SK-N-SH (cell line): ENCODE results near the gene ATP5F1D.

Source experiments
- EP300 ChIP-seq, 2 experiments: IDR thresholded peaks; 2 replicates each; pipeline versions ENCODE4 v1.4.0 to v1.6.1; 2012; ENCODE audit warnings: borderline replicate concordance in 1 of 2, low read depth in 1 of 2, low read length in 1 of 2
- NRF1 ChIP-seq: IDR thresholded peaks from 2 replicates; pipeline ENCODE4 v1.6.1; 2012; ENCODE audit warnings: low read depth, mild to moderate bottlenecking, low read length
- POLR2AphosphoS5 ChIP-seq: IDR thresholded peaks from 2 replicates; pipeline ENCODE4 v1.6.1; 2012; ENCODE audit warnings: low read depth, low read length
- TF ChIP-seq, protein P1 (sequence below): fragments of 200-600 bp; sonication (generic); IDR thresholded peaks from 2 replicates; pipeline ENCODE4 v1.6.1; 2017; ENCODE audit warnings: antibody characterized with exemption, mild to moderate bottlenecking, moderate library complexity

DNA sequence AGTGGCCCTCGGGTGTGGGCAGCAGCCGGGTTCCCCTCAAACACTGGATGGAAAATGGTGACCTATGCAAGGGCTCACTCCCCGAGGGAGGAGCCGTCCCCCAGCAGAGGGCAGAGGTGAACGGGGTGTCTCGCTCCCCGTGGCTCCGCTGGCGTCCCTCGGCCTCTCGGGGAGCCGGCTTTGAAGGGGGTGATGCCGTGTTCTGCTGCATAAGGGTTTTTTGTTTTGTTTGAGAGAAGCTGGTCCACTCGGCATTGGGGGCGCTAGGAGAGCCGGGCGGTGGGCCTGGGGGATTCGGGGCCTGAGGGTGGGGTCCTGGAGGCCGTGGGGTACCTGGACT lies 48.1 kb downstream of the ATP5F1D start:
- TF ChIP-seq NRF1 (no peak), EP300 (IDR thresholded peaks at IDR 0.05; ENCODE audit: borderline replicate concordance in 1 of 2, low read depth in 1 of 2, low read length in 1 of 2) (no peak), POLR2AphosphoS5 (no peak)
- TF ChIP-seq, protein P1, sequence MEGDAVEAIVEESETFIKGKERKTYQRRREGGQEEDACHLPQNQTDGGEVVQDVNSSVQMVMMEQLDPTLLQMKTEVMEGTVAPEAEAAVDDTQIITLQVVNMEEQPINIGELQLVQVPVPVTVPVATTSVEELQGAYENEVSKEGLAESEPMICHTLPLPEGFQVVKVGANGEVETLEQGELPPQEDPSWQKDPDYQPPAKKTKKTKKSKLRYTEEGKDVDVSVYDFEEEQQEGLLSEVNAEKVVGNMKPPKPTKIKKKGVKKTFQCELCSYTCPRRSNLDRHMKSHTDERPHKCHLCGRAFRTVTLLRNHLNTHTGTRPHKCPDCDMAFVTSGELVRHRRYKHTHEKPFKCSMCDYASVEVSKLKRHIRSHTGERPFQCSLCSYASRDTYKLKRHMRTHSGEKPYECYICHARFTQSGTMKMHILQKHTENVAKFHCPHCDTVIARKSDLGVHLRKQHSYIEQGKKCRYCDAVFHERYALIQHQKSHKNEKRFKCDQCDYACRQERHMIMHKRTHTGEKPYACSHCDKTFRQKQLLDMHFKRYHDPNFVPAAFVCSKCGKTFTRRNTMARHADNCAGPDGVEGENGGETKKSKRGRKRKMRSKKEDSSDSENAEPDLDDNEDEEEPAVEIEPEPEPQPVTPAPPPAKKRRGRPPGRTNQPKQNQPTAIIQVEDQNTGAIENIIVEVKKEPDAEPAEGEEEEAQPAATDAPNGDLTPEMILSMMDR, result no peak
